GM23338 (cell line): ENCODE measurements around the gene ELAVL2. TPM values are rescaled to one million over a fixed set of nuclear protein-coding genes. Genes with fewer than 3 reads are reported as not detected.

ENCODE experiments used
- ATAC-seq: fragments of 200-7000 bp; cut with Tn5 transposase; 3 replicates; pipeline ENCODE4 v1.9.1; 2020
- DNase-seq: peaks from one replicate; pipeline ENCODE4 v3.0.0-alpha.2; 2015; ENCODE audit warnings: low spot score
- H2AFZ ChIP-seq: fragments of 200-600 bp; sonication (generic); 2 replicates; pipeline ENCODE4 v1.8.0; 2016; ENCODE audit warnings: antibody characterized with exemption, mild to moderate bottlenecking, moderate library complexity
- H3F3A ChIP-seq: fragments of 200-600 bp; sonication (generic); replicated peaks from 2 replicates; pipeline ENCODE4 v1.8.0; 2017; ENCODE audit warnings: antibody characterized with exemption, mixed run types, low read depth
- H3K27ac ChIP-seq: fragments of 200-600 bp; sonication (generic); 2 replicates; pipeline ENCODE4 v1.6.1; 2016; ENCODE audit warnings: low read depth
- H3K27me3 ChIP-seq: fragments of 200-600 bp; sonication (generic); 2 replicates; pipeline ENCODE4 v1.8.0; 2016; ENCODE audit warnings: mild to moderate bottlenecking, mixed run types, moderate library complexity; ENCODE audit not compliant: insufficient read depth
- H3K36me3 ChIP-seq: fragments of 200-600 bp; sonication (generic); 2 replicates; pipeline ENCODE4 v1.8.0; 2016; ENCODE audit warnings: mild to moderate bottlenecking; ENCODE audit not compliant: insufficient read depth
- H3K4me1 ChIP-seq: fragments of 200-600 bp; sonication (generic); 2 replicates; pipeline ENCODE4 v1.8.0; 2016; ENCODE audit warnings: mild to moderate bottlenecking, moderate library complexity; ENCODE audit not compliant: insufficient read depth
- H3K4me2 ChIP-seq: fragments of 200-600 bp; sonication (generic); 2 replicates; pipeline ENCODE4 v1.7.1; 2017; ENCODE audit warnings: mixed run types
- H3K4me3 ChIP-seq: fragments of 200-600 bp; sonication (generic); 2 replicates; pipeline ENCODE4 v1.6.1; 2016; ENCODE audit warnings: mixed run types
- H3K79me2 ChIP-seq: fragments of 200-600 bp; sonication (generic); replicated peaks from 2 replicates; pipeline ENCODE4 v1.8.0; 2017; ENCODE audit warnings: mild to moderate bottlenecking; ENCODE audit not compliant: insufficient read depth
- H3K9me2 ChIP-seq: fragments of 200-600 bp; sonication (generic); 2 replicates; pipeline ENCODE4 v1.8.0; 2017; ENCODE audit not compliant: insufficient read depth
- H4K20me1 ChIP-seq: fragments of 200-600 bp; sonication (generic); replicated peaks from 2 replicates; pipeline ENCODE4 v1.8.0; 2017; ENCODE audit warnings: mild to moderate bottlenecking; ENCODE audit not compliant: insufficient read depth
- H3K27ac Mint-ChIP-seq: 2 replicates; pipeline ENCODE4 v1.8.0; 2020; ENCODE audit warnings: inconsistent platforms, mild to moderate bottlenecking, moderate library complexity, mixed read lengths
- H3K27me3 Mint-ChIP-seq: 3 replicates; pipeline ENCODE4 v1.8.0; 2022; ENCODE audit warnings: low read depth, mild to moderate bottlenecking, moderate library complexity, mixed read lengths, inconsistent platforms; ENCODE audit not compliant: insufficient read depth, poor library complexity
- H3K36me3 Mint-ChIP-seq: 3 replicates; pipeline ENCODE4 v1.8.0; 2021; ENCODE audit warnings: low read depth, mild to moderate bottlenecking, inconsistent platforms, moderate library complexity, mixed read lengths
- H3K4me1 Mint-ChIP-seq: 3 replicates; pipeline ENCODE4 v1.8.0; 2020; ENCODE audit warnings: mild to moderate bottlenecking, inconsistent platforms, mixed read lengths
- H3K4me3 Mint-ChIP-seq: 3 replicates; pipeline ENCODE4 v1.8.0; 2021; ENCODE audit warnings: moderate library complexity, mild to moderate bottlenecking, inconsistent platforms, mixed read lengths
- H3K9me3 Mint-ChIP-seq: 3 replicates; pipeline ENCODE4 v1.8.0; 2020; ENCODE audit warnings: moderate library complexity, mild to moderate bottlenecking, inconsistent platforms, mixed read lengths
- CREB1 ChIP-seq: fragments of 250-450 bp; sonication (Bioruptor Pico); IDR thresholded peaks from 2 replicates; pipeline ENCODE4 v1.5.0; 2020; ENCODE audit warnings: low read depth, mild to moderate bottlenecking, moderate library complexity
- CTCF ChIP-seq, 2 experiments: fragments of 200-600 bp in 1 of 2; sonication (generic) in 1 of 2; conservative IDR thresholded peaks; 2 replicates each; pipeline versions ENCODE4 v1.5.1 to v1.6.1; 2016 to 2017; ENCODE audit warnings: antibody characterized with exemption in 2 of 2, low read depth in 2 of 2, mild to moderate bottlenecking in 2 of 2, moderate library complexity in 1 of 2
- ETS1 ChIP-seq: IDR thresholded peaks from 2 replicates; pipeline ENCODE4 v1.6.1; 2016; ENCODE audit warnings: antibody characterized with exemption
- EZH2 ChIP-seq: fragments of 200-600 bp; sonication (generic); IDR thresholded peaks from one replicate; pipeline ENCODE4 v1.8.0; 2017; ENCODE audit warnings: antibody characterized with exemption, mild to moderate bottlenecking, low read depth; ENCODE audit not compliant: unreplicated experiment
- JUNB ChIP-seq: IDR thresholded peaks from one replicate; pipeline ENCODE4 v1.6.1; 2016; ENCODE audit warnings: antibody characterized with exemption; ENCODE audit not compliant: unreplicated experiment
- NANOG ChIP-seq: IDR thresholded peaks from 2 replicates; pipeline ENCODE4 v1.6.1; 2016; ENCODE audit warnings: antibody characterized with exemption, borderline replicate concordance
- POLR2AphosphoS5 ChIP-seq: IDR thresholded peaks from 2 replicates; pipeline ENCODE4 v1.6.1; 2016; ENCODE audit warnings: antibody characterized with exemption, low read depth
- REST ChIP-seq: IDR thresholded peaks from one replicate; pipeline ENCODE4 v1.6.1; 2018; ENCODE audit warnings: antibody characterized with exemption; ENCODE audit not compliant: unreplicated experiment
- ZNF114 ChIP-seq: fragments of 250-450 bp; sonication (Bioruptor Pico); IDR thresholded peaks from 2 replicates; pipeline ENCODE4 v1.5.0; 2020; ENCODE audit warnings: mild to moderate bottlenecking, moderate library complexity
- ZNF331 ChIP-seq: fragments of 250-450 bp; sonication (Bioruptor Pico); IDR thresholded peaks from 2 replicates; pipeline ENCODE4 v1.5.0; 2020; ENCODE audit warnings: low read depth, mild to moderate bottlenecking, moderate library complexity
- polyA plus RNA-seq: library from polyadenylated mRNA; unstranded; fragments of >200 nt; fragmentation: Nextera tagmentation; extraction: Ambion mirVana; gene quantifications from 2 replicates; pipeline ENCODE4 v1.2.1, GENCODE V29; 2016
- total RNA-seq: library from RNA; depleted of rRNA; stranded (reverse); fragments of >200 nt; shearing (Covaris generic); gene quantifications from 2 replicates; pipeline ENCODE4 v1.2.3, GENCODE V29; 2014

The ELAVL2 gene
- total and polyA plus RNA-seq, 2 experiments from 2014 or later = 18.6 to 42.4 TPM

GRCh38 chr9:23682352-23682751 lies 143.7 kb downstream of the ELAVL2 start (continued):
- TF ChIP-seq REST (no peak), EZH2 (no peak), POLR2AphosphoS5 (no peak)

- Histone ChIP-seq H3K4me3 (no peak overlapping the region), H3K27me3 (no peaks in the 10 kb centered on the region), H4K20me1 (peaks cover 4% of the 10 kb centered on the region), H3K79me2 (peaks cover 63% of the 10 kb centered on the region), H3K9me2 (no peaks in the 10 kb centered on the region), H3K4me1 (peaks cover 24% of the 10 kb centered on the region), H2AFZ (no peak overlapping the region), H3F3A (no peaks in the 10 kb centered on the region), H3K36me3 (peaks cover 16% of the 10 kb centered on the region; the same call in 1 of the 2 replicates), H3K4me2 (0 out of 2 replicates have a peak overlapping the region, but pooled peaks have one; percentile 2), H3K27ac (no peak overlapping the region)
- Mint-ChIP-seq H3K36me3 (peaks cover 67% of the 10 kb centered on the region), H3K4me3 (no peak overlapping the region), H3K4me1 (peaks cover 30% of the 10 kb centered on the region), H3K27me3 (peaks cover 5% of the 10 kb centered on the region), H3K9me3 (no peaks in the 10 kb centered on the region; the same call in 2 of the 3 replicates), H3K27ac (peak overlapping the region; percentile 54)
- DNase-seq (no peak), ATAC-seq (no peak)
- no peak for TF ChIP-seq ZNF114
- no peak for TF ChIP-seq CREB1 (CRISPR knock-in tag)
- TF ChIP-seq EZH2 = no peak
- TF ChIP-seq ETS1 = no peak
- TF ChIP-seq JUNB = no peak
- TF ChIP-seq ZNF331 = no peak
- TF ChIP-seq POLR2AphosphoS5 = no peak
- no peak for TF ChIP-seq NANOG
- TF ChIP-seq CTCF (conservative IDR thresholded peaks at IDR 0.05; ENCODE audit: low read depth in 2 of 2) = no peak
- TF ChIP-seq REST = no peak
Measured at GRCh38 chr9:23677446-23677845, 148.6 kb downstream of the ELAVL2 start.
